CD8-positive, alpha-beta memory T cell (primary cell): Measurements from ENCODE around the gene DCANP1. TPM values are rescaled to one million over a fixed set of nuclear protein-coding genes. Genes with fewer than 3 reads are reported as not detected.

Experiments
- CTCF ChIA-PET: fragments of 350-600 bp; sonication (Branson Sonifier 250); formaldehyde crosslinking; loops from one replicate; lab custom pipeline; 2021; ENCODE audit warnings: antibody characterized with exemption; lab: Charles Lee
- POLR2A ChIA-PET: fragments of 350-600 bp; sonication (Branson Sonifier 250); formaldehyde crosslinking; loops from one replicate; lab custom pipeline; 2021; ENCODE audit warnings: antibody characterized with exemption; lab: Charles Lee
- DNase-seq, 5 donors: peaks; one replicate each; pipeline versions ENCODE4 v3.0.0 to v3.0.0-alpha.2; 2020 to 2022; ENCODE audit warnings: mixed read lengths in 1 of 5
- H3K27ac ChIP-seq: one replicate; pipeline ENCODE4 v1.7.0; 2013; ENCODE audit warnings: low read depth, mild to moderate bottlenecking, low read length, moderate library complexity
- H3K27me3 ChIP-seq: 2 replicates; pipeline ENCODE4 v1.7.0; 2013; ENCODE audit warnings: low read length, mild to moderate bottlenecking; ENCODE audit not compliant: insufficient read depth, poor library complexity, severe bottlenecking
- H3K36me3 ChIP-seq: 2 replicates; pipeline ENCODE4 v1.7.0; 2013; ENCODE audit warnings: mild to moderate bottlenecking, low read length, moderate library complexity; ENCODE audit not compliant: insufficient read depth
- H3K4me1 ChIP-seq: 2 replicates; pipeline ENCODE4 v1.7.0; 2013; ENCODE audit warnings: mild to moderate bottlenecking, low read length, moderate library complexity; ENCODE audit not compliant: insufficient read depth
- H3K4me3 ChIP-seq: 2 replicates; pipeline ENCODE4 v1.7.0; 2013; ENCODE audit warnings: mild to moderate bottlenecking, low read length
- H3K9me3 ChIP-seq: 2 replicates; pipeline ENCODE4 v1.7.0; 2013; ENCODE audit warnings: mild to moderate bottlenecking, low read length
- H3K27ac Mint-ChIP-seq, 8 donors: one replicate each; pipeline ENCODE4 v1.8.0; 2020 to 2021; ENCODE audit warnings: mixed read lengths in 8 of 8, mild to moderate bottlenecking in 6 of 8, inconsistent platforms in 3 of 8, moderate library complexity in 3 of 8
- H3K27me3 Mint-ChIP-seq, 2 donors: one replicate each; pipeline ENCODE4 v1.8.0; 2020 to 2021; ENCODE audit warnings: mixed read lengths in 2 of 2, mild to moderate bottlenecking in 1 of 2, moderate library complexity in 1 of 2
- H3K36me3 Mint-ChIP-seq, 3 donors: one replicate each; pipeline ENCODE4 v1.8.0; 2020 to 2021; ENCODE audit warnings: mixed read lengths in 3 of 3, inconsistent platforms in 1 of 3, mild to moderate bottlenecking in 1 of 3
- H3K4me1 Mint-ChIP-seq, 3 donors: one replicate each; pipeline ENCODE4 v1.8.0; 2020 to 2021; ENCODE audit warnings: mixed read lengths in 3 of 3, inconsistent platforms in 1 of 3, mild to moderate bottlenecking in 1 of 3
- H3K4me3 Mint-ChIP-seq, 7 donors: one replicate each; pipeline ENCODE4 v1.8.0; 2020 to 2021; ENCODE audit warnings: mixed read lengths in 7 of 7, mild to moderate bottlenecking in 6 of 7, moderate library complexity in 4 of 7, inconsistent platforms in 2 of 7
- H3K9me3 Mint-ChIP-seq, 5 donors: one replicate each; pipeline ENCODE4 v1.8.0; 2020 to 2022; ENCODE audit warnings: mixed read lengths in 5 of 5, mild to moderate bottlenecking in 3 of 5, moderate library complexity in 2 of 5, inconsistent platforms in 1 of 5
- polyA plus RNA-seq: library from polyadenylated mRNA; unstranded; fragments of 300-500 nt; fragmentation: Illumina TruSeq; gene quantifications from one replicate; pipeline ENCODE4 v1.2.3, GENCODE V29; 2021
- total RNA-seq, 2 experiments: library from RNA; stranded (reverse); gene quantifications; one replicate each; pipeline ENCODE4 v1.2.3, GENCODE V29; 2021

DCANP1 gene
- total and polyA plus RNA-seq, 3 experiments from 2014 or later: not detected

DNA sequence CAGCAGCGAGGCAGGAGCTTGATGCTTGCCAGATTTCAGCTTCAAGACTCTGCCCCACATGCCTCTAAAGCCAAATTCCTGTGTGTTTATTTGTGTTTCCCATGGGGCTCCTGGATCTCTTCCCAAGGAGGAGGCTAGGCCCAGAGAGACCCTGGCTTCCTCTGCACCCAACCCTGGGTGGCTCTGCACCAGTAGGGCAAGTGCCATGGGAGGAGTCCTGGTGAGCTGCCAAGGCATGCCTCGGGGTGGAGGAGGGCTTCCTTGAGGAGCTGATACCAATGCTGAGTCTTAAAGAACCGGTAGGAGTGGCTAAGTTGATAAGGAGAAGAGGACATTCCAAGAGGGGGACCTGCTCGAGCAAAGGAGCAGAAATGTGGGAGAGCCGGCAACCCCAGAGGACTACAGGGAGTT lies 11.8 kb upstream of the DCANP1 start:
- POLR2A ChIA-PET: no interaction called here
- CTCF ChIA-PET: interaction anchor here (0.8 to 1.9 kb wide), 3 partner anchors 14 to 93 kb away, joined by 3 to 11 read pairs (median 3); no protein-coding TSS in a partner anchor
- H3K9me3 ChIP-seq: no peaks in the 10 kb centered on the region
- H3K27ac ChIP-seq: no peak overlapping the region
- H3K4me3 ChIP-seq: no peak overlapping the region
- H3K9me3 Mint-ChIP-seq: no peaks in the 10 kb centered on the region
- no peaks in the 10 kb centered on the region for H3K36me3 Mint-ChIP-seq
- H3K27me3 ChIP-seq: no peaks in the 10 kb centered on the region
- H3K4me1 ChIP-seq: no peaks in the 10 kb centered on the region
- peaks cover 15 to 47% of the 10 kb centered on the region in 2 donors for H3K27me3 Mint-ChIP-seq
- no peak for DNase-seq
- no peak overlapping the region for H3K4me3 Mint-ChIP-seq
- no peak overlapping the region for H3K27ac Mint-ChIP-seq
- no peaks in the 10 kb centered on the region for H3K36me3 ChIP-seq
- H3K4me1 Mint-ChIP-seq: peaks cover 0 to 3% (median 0%) of the 10 kb centered on the region in 3 donors

DNA sequence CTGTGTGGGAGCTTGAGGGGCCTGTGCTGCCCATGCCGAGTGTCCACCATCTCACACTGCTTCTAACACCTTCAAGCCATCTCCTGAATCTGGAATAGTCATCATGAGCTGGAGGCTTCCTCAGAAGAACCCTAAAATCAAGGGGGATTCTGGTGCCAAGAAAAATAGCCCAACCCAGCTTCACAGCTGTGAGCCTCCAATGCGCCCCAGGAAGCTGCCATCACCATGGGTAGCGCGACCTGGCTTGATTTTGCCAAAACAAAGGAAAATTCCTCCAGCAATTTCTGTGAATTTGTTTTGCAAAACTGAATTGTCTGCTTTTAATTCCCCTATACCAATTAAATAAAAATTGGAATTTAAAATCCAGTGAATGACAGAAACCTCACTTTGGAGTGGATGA lies 11.2 kb upstream of the DCANP1 start:
- Mint-ChIP-seq H3K36me3 (no peaks in the 10 kb centered on the region), H3K4me1 (peaks cover 0 to 3% (median 0%) of the 10 kb centered on the region in 3 donors), H3K4me3 (no peak overlapping the region), H3K27ac (no peak overlapping the region), H3K9me3 (no peaks in the 10 kb centered on the region), H3K27me3 (peaks cover 11 to 43% of the 10 kb centered on the region in 2 donors)
- H3K36me3 ChIP-seq: no peaks in the 10 kb centered on the region
- POLR2A ChIA-PET: no interaction called here
- DNase-seq: no peak
- no peak overlapping the region for H3K4me3 ChIP-seq
- H3K4me1 ChIP-seq: no peaks in the 10 kb centered on the region
- H3K9me3 ChIP-seq: no peaks in the 10 kb centered on the region
- no peak overlapping the region for H3K27ac ChIP-seq
- H3K27me3 ChIP-seq: no peaks in the 10 kb centered on the region
- CTCF ChIA-PET: interaction anchor here (0.8 to 2.1 kb wide), 8 partner anchors 8 to 107 kb away, joined by 3 to 16 read pairs (median 6); partner anchors contain the start of gene DCANP1

GRCh38 chr5:135457424-135458071 lies 10.4 kb upstream of the DCANP1 start:
- H3K4me1 ChIP-seq: no peaks in the 10 kb centered on the region
- CTCF ChIA-PET: interaction anchor here (1.0 to 2.1 kb wide), 13 partner anchors 9 to 112 kb away, joined by 3 to 16 read pairs (median 4); partner anchors contain the start of gene DCANP1
- no peak overlapping the region for H3K27ac ChIP-seq
- H3K4me3 Mint-ChIP-seq: no peak overlapping the region
- peaks cover 10 to 47% of the 10 kb centered on the region in 2 donors for H3K27me3 Mint-ChIP-seq
- H3K4me1 Mint-ChIP-seq: peaks cover 0 to 3% (median 0%) of the 10 kb centered on the region in 3 donors
- DNase-seq: peak; percentile 6 to 53 (median 27)
- H3K4me3 ChIP-seq: no peak overlapping the region
- no peaks in the 10 kb centered on the region for H3K9me3 Mint-ChIP-seq
- H3K9me3 ChIP-seq: no peaks in the 10 kb centered on the region
- peak overlapping the region in 1 of 8 donors; percentile 60 for H3K27ac Mint-ChIP-seq
- POLR2A ChIA-PET: no interaction called here
- no peaks in the 10 kb centered on the region for H3K27me3 ChIP-seq
- H3K36me3 ChIP-seq: no peaks in the 10 kb centered on the region
- H3K36me3 Mint-ChIP-seq: no peaks in the 10 kb centered on the region

- no peak overlapping the region for H3K4me3 Mint-ChIP-seq
- no peaks in the 10 kb centered on the region for H3K4me1 Mint-ChIP-seq
- H3K27me3 Mint-ChIP-seq: peaks cover 10 to 46% of the 10 kb centered on the region in 2 donors
- CTCF ChIA-PET: interaction anchor here (1.1 to 2.1 kb wide), 8 partner anchors 9 to 109 kb away, joined by 3 to 16 read pairs (median 5); partner anchors contain the start of gene DCANP1
- H3K9me3 Mint-ChIP-seq: no peaks in the 10 kb centered on the region
- peak overlapping the region; percentile 33 for H3K27ac ChIP-seq
- H3K4me3 ChIP-seq: no peak overlapping the region
- no peaks in the 10 kb centered on the region for H3K9me3 ChIP-seq
- POLR2A ChIA-PET: no interaction called here
- no peaks in the 10 kb centered on the region for H3K36me3 Mint-ChIP-seq
- H3K27me3 ChIP-seq: no peaks in the 10 kb centered on the region
- peak overlapping the region in 1 of 8 donors; percentile 19 for H3K27ac Mint-ChIP-seq
- no peaks in the 10 kb centered on the region for H3K36me3 ChIP-seq
- no peaks in the 10 kb centered on the region for H3K4me1 ChIP-seq
- DNase-seq: no peak
These were observed 9.3 kb upstream of the DCANP1 start for GRCh38 chr5:135456238-135457099.

DNA sequence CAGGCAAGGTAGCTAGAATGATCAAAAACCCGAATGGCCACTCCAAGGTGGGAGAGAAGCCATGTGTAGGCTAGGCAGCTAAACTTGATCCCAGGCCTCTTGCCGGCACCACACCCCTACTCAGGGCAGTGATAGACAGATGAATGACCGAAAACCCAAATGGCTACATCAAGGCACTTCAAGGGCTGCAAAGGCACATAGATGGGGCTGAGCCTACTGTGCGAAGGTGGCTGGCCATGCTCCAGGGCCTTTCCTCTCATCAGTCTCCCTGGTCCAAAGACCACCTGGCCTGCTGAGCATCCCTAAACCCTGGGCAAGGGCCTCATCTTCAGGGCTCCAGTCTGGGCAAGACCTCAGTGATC lies 8.7 kb upstream of the DCANP1 start:
- Histone ChIP-seq H3K27ac (peak overlapping the region; percentile 33), H3K4me3 (no peak overlapping the region), H3K36me3 (no peaks in the 10 kb centered on the region), H3K4me1 (no peaks in the 10 kb centered on the region), H3K9me3 (no peaks in the 10 kb centered on the region), H3K27me3 (no peaks in the 10 kb centered on the region)
- Mint-ChIP-seq H3K4me3 (no peak overlapping the region), H3K27ac (no peak overlapping the region), H3K36me3 (no peaks in the 10 kb centered on the region), H3K9me3 (no peaks in the 10 kb centered on the region), H3K27me3 (peaks cover 10 to 44% of the 10 kb centered on the region in 2 donors), H3K4me1 (no peaks in the 10 kb centered on the region)
- POLR2A ChIA-PET: no interaction called here
- CTCF ChIA-PET: interaction anchor here (1.1 kb wide), 1 partner anchor 10 kb away, joined by 5 read pairs; no protein-coding TSS in a partner anchor
- DNase-seq: no peak

DNA sequence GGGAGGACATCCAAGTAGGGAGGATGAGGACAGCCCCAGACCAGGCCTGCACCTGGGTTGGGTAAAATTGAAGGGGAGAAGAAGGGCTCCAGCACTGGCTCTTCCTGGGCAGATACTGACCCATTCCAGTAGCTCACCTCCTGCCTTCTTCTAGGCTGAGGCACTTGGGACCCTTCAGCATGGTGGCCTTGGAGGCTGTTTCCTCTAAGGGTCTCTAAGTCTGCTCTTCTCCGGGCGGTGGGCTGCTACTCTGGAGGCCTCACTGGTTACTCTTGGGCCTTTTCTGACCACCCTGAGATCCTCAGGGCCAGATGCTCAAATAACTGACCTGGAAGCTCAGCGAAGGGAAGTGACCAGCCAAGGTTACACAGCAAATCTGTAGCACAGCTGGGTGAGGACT lies 7.8 kb upstream of the DCANP1 start:
- Mint-ChIP-seq H3K27ac (peak overlapping the region in 1 of 8 donors; percentile 64), H3K4me1 (no peaks in the 10 kb centered on the region), H3K27me3 (peaks cover 11 to 40% of the 10 kb centered on the region in 2 donors), H3K9me3 (no peaks in the 10 kb centered on the region), H3K4me3 (no peak overlapping the region), H3K36me3 (no peaks in the 10 kb centered on the region)
- no peaks in the 10 kb centered on the region for H3K27me3 ChIP-seq
- CTCF ChIA-PET: interaction anchor here (1.1 kb wide), 1 partner anchor 9 kb away, joined by 5 read pairs; no protein-coding TSS in a partner anchor
- no peak for DNase-seq
- H3K9me3 ChIP-seq: no peaks in the 10 kb centered on the region
- H3K4me3 ChIP-seq: no peak overlapping the region
- no peak overlapping the region for H3K27ac ChIP-seq
- H3K36me3 ChIP-seq: no peaks in the 10 kb centered on the region
- POLR2A ChIA-PET: no interaction called here
- no peaks in the 10 kb centered on the region for H3K4me1 ChIP-seq

- H3K36me3 ChIP-seq: no peaks in the 10 kb centered on the region
- POLR2A ChIA-PET: no interaction called here
- no peak overlapping the region for H3K4me3 ChIP-seq
- peaks cover 11 to 35% of the 10 kb centered on the region in 2 donors for H3K27me3 Mint-ChIP-seq
- H3K9me3 Mint-ChIP-seq: no peaks in the 10 kb centered on the region
- no peak overlapping the region for H3K27ac Mint-ChIP-seq
- H3K4me3 Mint-ChIP-seq: no peak overlapping the region
- H3K9me3 ChIP-seq: no peaks in the 10 kb centered on the region
- no peaks in the 10 kb centered on the region for H3K4me1 ChIP-seq
- H3K4me1 Mint-ChIP-seq: no peaks in the 10 kb centered on the region
- DNase-seq: no peak
- H3K36me3 Mint-ChIP-seq: no peaks in the 10 kb centered on the region
- CTCF ChIA-PET: no interaction called here
- no peak overlapping the region for H3K27ac ChIP-seq
- no peaks in the 10 kb centered on the region for H3K27me3 ChIP-seq
These were observed 6.5 kb upstream of the DCANP1 start for GRCh38 chr5:135453613-135454012.
